Activated CD8-positive, alpha-beta memory T cell treated with anti-CD3 and anti-CD28 coated beads for 36 hours (primary cell): Measurements from ENCODE around the gene DPY19L2. TPM values are rescaled to one million over a fixed set of nuclear protein-coding genes. Genes with fewer than 3 reads are reported as not detected.
"Not testable (repeated sequence)": the region's sequence is repeated elsewhere in the genome, so short reads cannot be mapped to it uniquely, and the experiment has no call there.

ENCODE experiments used
- CTCF ChIA-PET: fragments of 350-600 bp; sonication (Branson Sonifier 250); formaldehyde crosslinking; loops from one replicate; lab custom pipeline; 2021; ENCODE audit warnings: antibody characterized with exemption; lab: Charles Lee
- POLR2A ChIA-PET: fragments of 350-600 bp; sonication (Branson Sonifier 250); formaldehyde crosslinking; loops from one replicate; lab custom pipeline; 2021; ENCODE audit warnings: antibody characterized with exemption; lab: Charles Lee
- total RNA-seq, 2 experiments: library from RNA; stranded (reverse); gene quantifications; one replicate each; pipeline ENCODE4 v1.2.3, GENCODE V29; 2021

DPY19L2 gene
- total RNA-seq, 2 experiments from 2014 or later: 8.7 TPM

DNA sequence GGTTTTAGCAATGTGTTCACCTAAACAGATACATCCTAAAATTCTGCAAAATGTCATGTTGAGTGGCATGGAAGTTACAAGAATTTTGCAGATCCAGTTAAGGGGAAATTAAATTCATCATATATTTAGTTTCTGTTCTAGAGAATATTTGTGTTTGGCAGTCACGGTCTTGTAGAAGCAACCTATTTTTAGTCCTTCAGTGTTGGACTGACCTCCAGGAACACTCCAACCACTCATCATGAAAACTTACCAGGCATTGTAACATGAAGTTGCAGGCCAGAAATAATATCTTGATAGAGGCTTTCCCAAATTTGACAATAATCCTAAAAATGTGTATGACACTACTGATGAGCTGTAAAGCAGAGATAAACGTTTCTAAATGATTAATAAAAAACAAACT is 119.3 kb downstream of the DPY19L2 start:
- CTCF ChIA-PET, POLR2A ChIA-PET: not testable (repeated sequence)

DNA sequence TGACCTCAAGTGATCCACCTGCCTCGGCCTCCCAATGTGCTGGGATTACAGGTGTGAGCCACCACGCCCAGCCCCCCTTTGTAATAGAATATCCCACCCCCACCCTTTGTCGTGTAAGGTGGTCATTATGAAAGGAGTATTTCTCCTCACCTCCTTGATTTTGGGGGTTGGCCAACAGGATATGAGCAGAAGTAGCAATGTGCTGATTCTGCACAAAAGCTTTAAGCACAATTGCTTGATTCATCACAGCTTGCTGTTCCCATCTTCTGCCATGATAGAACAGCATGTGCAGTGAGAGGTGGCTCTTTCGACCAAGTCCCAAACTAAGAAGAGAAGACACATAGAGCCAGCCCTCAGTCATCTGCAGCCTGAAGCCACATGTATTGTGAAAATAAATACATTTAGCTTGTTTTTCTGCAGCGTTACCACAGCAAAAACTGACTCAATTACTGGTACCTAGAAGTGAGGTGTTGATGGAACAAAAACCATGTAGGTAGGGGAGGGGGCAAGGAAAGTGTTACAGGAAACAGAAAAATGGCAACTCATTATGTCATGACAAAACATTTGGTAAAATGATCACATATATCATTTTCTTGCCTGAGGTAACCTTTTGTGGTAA is 122.9 kb downstream of the DPY19L2 start:
- CTCF ChIA-PET, POLR2A ChIA-PET: not testable (repeated sequence)

DNA sequence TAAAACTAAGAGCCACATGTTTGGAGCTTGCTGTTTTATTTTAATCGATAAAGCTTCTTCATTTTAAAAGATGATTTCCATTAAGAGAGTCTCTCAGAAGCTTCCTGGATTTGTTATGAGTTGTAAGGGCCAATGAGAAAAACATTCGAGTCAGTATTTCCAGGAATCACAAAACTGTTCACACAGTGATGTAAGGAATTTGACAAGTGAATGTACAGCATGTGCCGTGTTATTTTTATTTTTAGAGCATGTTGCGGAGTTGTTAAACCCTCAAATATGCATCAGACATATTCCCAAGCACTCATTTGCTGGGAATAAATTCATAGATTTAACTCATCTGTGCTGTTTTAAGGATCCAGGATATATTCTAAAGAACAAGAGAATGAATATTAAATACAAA is 129.6 kb downstream of the DPY19L2 start:
- CTCF ChIA-PET, POLR2A ChIA-PET: not testable (repeated sequence)

GRCh38 chr12:63537838-63538237 is 130.5 kb downstream of the DPY19L2 start:
- CTCF ChIA-PET, POLR2A ChIA-PET: not testable (repeated sequence)

- CTCF ChIA-PET, POLR2A ChIA-PET: not testable (repeated sequence)
Observed at GRCh38 chr12:63529641-63530040, 138.7 kb downstream of the DPY19L2 start.

GRCh38 chr12:63525831-63526230 is 142.5 kb downstream of the DPY19L2 start:
- POLR2A ChIA-PET: no interaction called here

DNA sequence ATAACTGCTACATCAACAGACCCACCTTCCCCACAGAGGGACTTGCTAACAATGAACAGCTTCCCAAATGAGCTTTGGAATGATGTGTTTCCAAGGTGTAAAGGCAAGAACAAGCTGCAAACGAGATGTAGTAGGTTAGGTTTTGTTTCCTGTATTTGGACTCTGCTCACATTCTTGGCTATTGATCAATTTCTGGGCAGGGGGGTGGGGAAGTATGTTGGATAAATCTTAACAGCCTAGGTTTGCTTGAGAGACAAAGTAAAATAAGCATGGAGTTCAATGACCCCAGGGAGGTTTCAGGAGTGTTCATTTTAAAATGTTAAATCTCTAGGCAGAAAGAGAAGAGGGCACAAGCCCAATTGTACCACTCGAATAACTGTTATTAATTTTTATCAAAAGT is 146.6 kb downstream of the DPY19L2 start:
- POLR2A ChIA-PET: no interaction called here
- CTCF ChIA-PET: no interaction called here

More at GRCh38 chr12:63525831-63526230, 142.5 kb downstream of the DPY19L2 start:
- CTCF ChIA-PET: interaction anchor here (0.7 kb wide), 1 partner anchor 507 kb away, joined by 3 read pairs; no protein-coding TSS in a partner anchor

Other genes starting within 250 kb of the DPY19L2 start
- gene RXYLT1, start 111.4 kb upstream of the DPY19L2 start, total RNA-seq: 10 to 100 TPM; 32.9 to 34.6 TPM
- gene SRGAP1, start 176.2 kb upstream of the DPY19L2 start, total RNA-seq: under 1 TPM; 0.46 to 0.69 TPM